Activated naive CD4-positive, alpha-beta T cell treated with Interleukin-2 at 50 U/mL for 16 hours (primary cell): Measurements from ENCODE around the gene CHMP1B.

Experiments
- DNase-seq: peaks from one replicate; pipeline ENCODE4 v3.0.0-alpha.2; 2020

The CHMP1B gene, protein sequence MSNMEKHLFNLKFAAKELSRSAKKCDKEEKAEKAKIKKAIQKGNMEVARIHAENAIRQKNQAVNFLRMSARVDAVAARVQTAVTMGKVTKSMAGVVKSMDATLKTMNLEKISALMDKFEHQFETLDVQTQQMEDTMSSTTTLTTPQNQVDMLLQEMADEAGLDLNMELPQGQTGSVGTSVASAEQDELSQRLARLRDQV

DNA sequence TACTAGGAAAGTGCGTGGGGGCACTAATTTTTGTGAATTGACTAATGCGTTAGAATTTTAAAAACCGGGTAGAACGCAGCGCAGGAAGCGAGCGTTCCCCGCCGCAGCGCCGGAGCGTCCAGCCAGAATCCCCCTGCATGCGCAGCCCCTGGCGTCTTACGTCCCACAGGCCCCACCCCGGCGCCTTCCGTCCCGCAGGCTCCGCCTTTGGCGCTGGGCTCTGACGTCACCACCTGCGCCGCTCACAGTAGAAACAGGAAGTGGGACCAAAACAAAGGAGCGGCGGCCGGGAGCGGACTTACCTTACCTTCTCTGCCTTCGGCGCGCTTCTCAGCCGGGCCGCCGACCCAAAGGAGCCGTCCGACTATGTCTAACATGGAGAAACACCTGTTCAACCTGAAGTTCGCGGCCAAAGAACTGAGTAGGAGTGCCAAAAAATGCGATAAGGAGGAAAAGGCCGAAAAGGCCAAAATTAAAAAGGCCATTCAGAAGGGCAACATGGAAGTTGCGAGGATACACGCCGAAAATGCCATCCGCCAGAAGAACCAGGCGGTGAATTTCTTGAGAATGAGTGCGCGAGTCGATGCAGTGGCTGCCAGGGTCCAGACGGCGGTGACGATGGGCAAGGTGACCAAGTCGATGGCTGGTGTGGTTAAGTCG is at the start of gene CHMP1B:
TSS of gene CHMP1B (plus strand) at position 268 of the 660 bp plus-strand sequence. CDS start at position 367, 99 bp downstream.
- peak; percentile 98 for DNase-seq

DNA sequence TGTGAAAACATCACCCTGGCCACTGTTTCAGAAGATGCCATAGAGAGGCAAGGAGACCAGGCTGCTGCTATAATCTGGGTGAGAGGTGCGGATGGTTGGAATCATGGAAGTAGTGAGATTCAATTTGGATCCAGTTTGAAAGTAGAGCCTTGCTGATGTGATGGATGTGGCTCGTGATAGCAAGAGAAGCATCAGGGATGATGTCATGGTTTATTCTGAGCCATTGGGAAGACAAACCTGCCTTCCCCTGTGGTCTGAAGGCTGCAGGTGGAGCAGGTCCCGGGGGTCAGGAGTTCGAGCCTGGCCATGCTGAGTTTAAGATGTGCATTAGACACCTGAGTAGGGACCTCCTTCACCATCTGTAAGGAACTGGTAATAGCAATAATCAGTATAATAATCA is 49.6 kb upstream of the CHMP1B start:
- DNase-seq = no peak

DNA sequence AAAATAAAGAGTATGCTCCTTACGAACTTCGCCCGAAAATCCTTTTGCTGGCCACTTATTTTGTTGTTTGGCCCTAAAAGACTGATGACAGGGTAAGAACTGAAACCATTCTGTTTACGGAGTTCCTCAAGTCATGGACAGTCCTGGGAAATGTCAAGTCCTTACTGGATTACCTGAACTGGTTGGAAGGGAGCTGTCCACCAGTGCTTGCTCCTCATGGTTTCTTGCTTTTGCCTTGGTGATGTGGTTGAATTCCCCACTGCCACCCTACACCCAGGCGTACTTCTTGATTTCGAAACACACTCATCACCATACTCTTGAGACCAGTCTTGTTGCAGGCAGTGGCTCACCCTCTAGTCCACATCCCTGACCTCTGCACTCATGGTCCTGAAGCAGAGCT is 49.1 kb upstream of the CHMP1B start:
- DNase-seq = no peak

DNA sequence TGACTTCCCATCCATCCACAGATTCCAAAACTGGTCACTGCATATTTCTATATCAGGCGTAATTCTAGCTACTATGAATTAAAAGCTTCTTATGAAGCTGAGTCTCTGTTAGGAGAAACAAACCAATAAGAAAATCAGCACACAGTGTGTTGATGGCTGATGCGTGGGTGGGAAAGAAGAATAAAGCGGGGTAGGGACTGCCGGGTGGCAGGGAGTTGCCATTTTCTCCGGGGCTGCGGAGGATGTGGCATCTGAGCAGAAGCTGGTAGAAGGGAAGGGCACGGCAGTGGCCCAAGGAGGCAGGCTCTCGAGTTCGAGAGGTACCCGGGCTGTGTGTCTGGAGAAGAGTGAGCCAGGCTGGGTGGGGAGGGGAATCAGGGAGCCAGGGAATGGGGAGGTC is 48.6 kb upstream of the CHMP1B start:
- DNase-seq = no peak

DNA sequence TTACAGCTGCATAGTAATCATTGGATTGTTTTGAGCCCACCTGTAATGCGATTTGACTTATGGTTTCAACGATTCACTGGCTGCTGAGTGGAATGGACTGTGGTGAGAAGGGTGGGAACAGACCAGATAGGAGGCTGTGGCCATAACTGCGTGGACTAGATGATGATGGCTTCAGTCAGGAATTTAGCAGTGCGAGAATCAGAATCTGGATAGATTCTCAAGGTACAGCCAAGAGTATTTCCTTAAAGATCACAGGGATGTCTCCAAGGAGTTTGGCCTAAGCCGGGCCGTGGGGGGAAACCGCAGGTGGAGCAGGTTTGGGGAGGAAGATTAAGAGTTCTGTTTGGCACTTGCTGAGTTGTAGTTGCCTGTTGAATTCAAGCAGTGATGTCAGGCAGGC is 44.0 kb upstream of the CHMP1B start:
- no peak for DNase-seq

DNA sequence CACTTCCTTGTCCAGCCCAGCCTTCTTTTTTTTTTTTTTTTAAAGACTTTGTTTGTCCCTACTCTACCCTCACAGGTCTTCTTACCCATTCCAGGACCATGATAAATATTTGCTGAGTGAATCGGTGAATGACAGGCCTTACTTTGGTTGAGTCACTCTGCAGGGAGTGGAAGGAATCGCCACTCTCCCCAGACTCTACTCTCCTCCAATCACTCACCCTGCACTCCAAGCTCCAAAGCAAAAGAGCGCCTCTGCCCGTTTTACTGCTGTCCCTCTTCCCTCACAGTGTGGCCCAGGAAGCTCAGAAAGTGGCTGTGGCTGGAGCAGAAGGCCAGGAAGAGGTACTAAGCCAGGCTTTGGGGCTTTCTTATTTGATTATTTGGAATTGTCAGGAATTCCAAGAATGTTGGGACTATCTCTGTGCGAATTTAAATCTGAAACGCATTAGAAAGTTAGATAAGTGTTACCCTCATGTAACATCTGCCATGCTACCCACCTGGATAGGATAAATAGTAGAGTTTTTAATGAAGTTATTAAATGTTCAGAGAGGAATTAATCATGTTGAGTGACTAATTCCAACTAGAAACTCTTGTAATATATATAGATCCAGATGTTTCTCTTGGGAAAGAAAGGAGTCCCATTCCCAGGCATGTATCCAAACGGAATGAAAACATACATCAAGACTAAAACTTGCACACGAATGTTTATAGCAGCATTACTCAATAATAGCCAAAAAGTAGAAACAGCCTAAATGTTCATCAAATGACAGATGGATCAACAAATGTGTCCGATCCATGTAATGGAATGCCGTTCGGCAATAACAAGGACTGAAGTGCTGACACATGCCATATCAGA is 43.0 kb upstream of the CHMP1B start:
- no peak for DNase-seq

DNA sequence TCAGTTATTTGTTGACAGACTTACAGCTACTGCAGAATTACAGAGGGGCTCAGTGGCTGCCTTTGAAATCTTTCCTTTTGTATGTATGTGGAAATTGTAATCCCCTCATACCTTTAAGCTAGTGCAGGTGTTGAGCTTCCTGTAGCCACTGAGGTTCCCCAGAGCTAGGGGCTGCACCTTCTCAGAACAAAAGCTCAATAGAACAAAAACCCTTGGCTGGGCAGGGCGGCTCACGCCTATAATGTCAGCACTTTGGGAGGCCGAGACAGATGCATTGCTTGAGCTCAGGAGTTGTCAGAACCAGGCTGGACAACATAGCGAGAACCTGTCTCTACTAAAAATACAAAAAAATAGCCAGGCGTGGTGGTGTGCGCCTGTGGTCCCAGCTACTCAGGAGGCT is 41.3 kb upstream of the CHMP1B start:
- no peak for DNase-seq

DNA sequence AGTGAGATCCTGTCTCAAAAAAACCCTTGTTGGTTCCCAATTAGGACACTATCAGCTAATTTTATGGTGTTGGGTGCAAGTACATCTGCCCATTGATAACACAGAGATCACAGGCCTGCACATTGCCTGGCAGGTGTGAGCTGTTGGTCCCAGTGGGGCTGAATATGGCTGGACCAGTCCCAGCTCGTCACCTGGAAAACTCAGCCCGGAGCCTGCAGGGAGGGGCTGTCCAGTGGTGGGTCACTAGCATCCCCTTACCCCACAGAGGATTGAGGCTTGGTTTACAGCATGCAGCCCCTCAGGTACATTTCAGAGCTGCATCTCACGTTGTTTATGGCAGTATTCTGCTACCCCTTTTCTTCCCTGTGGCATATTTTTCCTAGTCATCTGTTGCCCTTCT is 40.8 kb upstream of the CHMP1B start:
- no peak for DNase-seq

DNA sequence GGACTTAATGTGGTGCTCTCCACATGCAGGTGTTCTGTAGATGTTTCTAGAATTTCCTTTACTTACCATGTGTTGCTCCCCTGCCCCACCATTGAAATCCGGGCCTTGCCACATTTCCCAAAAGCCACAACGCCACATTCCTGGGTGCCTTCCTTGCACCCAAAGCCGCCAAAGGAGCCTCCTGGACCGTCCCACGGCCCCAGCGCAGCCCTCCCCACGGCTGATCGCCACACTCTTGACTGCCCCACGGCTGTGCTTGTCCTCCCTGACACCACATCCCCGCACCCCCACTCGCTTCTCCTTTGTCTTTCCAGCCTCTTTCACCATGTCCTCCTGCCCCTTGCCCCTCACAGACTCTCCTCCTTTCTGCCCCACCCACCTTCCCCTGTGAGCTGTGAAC is 40.2 kb upstream of the CHMP1B start:
- no peak for DNase-seq

DNA sequence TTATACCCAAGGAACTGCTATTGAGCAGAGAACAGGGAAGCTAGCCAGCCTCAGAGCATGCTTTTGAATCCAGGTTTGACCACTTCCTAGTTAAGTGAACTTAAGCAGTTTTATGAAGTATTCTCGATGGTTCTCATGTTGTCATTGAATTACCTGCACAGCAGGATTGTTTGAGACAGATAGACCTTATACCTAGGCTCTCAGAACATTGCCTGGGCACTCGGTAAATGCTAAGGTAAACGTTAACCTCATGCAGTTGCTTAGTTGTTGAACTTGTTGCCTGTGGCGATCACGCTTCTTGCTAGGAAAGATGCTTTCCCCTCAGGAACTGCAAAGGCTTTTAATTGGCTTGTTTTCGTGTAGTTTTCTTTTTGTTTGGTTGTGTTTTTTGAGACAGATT is 34.0 kb upstream of the CHMP1B start:
- no peak for DNase-seq

DNA sequence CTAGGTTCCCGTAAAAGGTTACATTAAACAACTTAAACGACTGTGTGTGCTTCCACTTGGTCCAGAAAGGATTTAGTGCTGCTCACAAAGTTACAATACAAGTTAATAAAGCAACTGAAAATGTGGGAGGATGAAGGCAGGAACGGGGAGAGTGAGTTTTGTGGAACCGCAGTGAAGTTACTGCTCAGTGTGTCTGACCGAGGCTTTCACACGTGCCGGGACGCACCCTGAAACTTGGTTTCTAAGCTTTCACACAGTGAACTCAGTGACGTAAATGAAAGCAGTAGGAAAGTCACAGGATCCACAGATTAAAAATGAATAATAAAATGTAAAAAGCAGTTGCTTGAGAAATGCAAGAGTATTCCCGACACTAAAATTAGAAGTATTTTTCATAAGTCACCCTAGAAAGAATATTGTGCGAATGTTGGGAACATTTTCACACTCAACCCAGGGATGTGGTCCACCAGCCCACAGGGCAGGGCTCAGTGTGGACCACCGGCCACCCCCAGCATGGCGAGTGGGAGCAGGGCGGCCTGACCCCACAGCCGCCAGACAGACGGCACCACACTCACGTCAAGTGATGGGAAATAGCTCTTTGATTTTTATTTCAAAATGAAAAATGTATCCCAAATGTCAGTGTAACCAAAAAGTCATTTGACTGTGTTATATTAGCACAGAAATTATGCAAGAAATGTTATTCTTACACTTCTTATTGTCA is 32.6 kb upstream of the CHMP1B start:
- no peak for DNase-seq

DNA sequence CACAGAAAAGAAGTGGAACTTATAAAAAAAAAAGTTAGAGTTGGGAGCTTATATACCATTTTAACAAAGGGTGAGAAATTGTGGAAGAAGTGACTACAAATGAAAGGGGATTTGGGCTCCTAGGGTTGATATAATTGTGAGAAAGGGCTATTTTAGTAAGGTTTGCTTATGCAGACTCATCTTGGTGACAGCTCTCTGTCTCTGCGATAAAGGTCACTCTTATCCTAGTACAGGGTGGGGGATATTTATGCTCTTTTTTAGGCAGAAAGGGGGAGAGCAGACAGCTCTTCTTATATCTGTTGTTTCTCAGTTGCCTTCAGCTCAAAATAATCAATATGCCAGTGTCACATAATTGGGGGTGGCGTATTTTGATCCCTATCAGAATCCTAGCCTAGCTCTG is 31.3 kb upstream of the CHMP1B start:
- DNase-seq = no peak

DNA sequence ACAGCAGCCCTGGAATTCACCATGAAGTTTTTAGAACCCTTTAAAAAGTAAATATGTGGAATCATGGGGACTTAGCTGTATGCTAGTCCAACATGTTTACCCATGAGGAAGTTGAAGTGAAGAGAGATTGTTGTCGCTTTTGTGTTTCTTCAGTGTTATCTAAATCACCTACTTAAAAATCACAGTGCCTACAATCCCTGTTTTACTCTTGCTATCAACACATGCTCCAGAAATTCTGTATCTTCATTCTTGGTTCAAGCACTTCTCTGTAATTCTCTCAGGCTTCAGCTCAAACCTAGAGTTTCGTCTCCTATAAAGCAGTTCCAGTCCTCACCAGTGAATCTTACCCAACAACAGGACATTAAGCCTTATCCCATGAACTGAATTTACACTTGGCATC is 30.5 kb upstream of the CHMP1B start:
- no peak for DNase-seq

DNA sequence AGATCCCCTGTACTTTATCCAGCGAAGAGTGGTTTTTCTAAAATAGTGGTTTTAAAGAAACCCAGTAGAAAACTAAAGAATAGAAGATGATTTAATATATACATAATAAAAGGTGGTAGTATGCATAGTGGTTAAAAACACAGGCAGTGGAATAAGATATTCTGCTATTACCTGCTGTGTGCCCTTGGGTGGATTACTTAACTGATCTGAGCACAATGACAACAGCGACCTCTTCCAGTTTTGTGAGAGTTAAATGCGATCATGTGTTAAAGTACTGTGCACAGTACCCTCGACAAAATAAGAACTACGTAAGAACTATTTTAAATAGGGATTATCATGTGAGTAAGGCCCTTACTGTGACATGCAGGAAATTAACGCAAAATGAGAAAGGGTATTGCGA is 30.0 kb upstream of the CHMP1B start:
- no peak for DNase-seq

DNA sequence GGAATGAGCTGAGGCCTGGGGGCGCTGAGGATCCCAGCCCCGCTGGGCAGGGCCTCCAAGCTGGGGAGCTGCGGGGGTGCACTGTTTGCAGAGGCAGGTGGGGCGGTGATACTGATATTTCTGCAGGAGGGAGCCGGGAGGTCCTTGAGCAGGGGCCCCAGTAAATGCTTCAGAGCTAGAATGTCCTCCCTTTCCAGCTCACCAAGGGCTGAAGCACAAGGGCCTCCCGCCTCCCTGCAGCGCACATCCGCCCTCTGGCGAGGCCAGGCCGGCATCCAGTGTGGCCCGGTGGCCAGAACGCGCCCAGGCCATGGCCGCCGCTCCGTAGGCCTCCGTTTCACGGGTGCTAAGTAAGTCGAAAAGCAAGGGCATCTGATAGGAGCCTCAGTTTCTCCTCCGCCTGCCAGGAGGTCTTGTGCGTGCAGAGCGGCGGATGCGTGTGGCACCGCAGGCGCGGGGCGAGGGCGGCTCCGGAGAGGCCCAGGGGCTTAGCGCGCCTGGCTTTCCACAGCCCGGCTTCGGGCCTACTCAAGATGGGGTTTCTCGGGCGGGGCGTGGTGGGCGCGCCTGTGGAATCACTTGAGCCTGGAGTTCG is 29.5 kb upstream of the CHMP1B start:
- DNase-seq = no peak

DNA sequence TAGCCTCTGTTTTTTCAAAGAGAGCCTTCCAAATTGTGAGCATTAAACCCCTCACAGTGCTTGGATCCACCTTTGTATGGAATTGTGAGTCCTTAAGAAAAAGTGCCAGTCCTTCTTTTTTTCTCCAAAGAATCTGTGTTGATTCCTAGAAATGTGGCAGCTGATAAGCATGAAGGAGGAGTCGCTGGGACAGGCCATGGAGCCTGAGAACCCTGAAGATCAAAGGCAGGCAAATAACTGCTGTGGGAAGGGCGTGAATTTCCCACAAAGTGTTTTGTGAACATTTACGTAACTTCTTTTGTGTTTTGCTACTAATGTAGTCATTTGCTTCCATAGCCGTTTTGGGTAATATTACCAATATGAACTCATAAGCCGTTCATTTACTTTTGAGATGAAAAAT is 27.7 kb upstream of the CHMP1B start:
- no peak for DNase-seq

DNA sequence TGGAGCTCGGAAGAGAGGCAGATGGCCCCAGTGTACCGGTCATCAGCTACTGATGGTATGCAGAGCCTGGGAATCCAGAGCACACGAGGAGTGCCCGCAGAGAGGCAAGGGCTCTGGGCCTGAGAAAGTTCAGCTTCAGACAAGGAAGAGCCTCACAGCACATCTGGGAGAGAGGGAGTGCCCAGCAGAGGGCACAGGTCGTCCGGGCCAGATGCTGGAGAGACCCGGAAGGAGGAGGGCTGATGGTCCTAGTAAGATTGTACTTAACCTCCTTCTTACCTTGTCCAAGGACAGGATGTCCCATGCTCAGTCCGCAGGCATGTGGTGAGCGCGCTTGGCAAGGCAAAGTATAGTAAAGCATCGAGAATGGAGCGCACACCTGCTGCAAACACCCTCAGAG is 24.4 kb upstream of the CHMP1B start:
- no peak for DNase-seq

DNA sequence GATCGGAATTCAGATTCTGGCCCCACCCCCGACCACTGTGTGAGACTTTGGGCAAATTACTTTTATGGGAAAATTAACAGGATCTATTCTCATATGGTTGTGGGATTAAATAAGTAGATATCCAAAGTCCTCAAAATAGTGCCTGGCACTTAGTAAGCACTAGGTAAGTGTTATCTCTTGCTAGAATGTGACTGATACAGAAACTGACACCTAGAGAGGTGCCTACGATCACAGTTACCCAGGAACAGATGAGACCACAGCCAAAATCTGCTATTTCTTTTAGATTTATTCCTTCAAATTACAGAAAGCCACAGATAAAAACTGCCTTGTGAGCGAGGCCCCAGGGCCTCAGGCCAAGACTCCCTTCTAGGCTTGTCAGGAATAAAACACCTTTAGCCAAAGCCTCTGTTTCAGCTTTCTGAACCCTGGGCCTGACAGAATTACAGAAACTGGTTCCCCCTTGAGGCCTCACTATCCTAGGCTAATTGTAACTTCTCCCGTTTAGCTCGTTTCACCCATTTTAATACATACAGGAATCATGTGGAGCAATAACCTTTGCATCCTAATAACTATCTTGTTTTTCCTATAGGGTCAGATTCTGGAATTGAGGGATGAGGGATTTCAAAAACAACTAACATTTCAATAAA is 22.3 kb upstream of the CHMP1B start:
- DNase-seq = no peak

DNA sequence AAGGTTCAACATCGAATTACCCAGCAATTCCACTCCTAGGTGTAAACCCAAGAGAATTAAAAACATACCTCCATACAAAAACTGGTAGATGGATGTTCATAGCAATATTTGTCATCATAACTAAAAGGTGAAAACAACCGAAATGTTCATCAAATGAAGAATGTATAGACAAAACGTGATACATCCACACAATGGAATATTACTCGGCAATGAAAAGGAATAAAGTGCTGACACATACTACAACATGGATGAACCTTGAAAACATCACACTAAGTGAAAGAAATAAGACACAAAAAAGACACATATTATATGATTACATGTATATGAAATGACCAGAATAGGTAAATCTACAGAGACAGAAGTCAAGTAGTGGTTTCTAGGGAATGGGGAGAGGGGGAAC is 20.6 kb upstream of the CHMP1B start:
- DNase-seq = no peak

DNA sequence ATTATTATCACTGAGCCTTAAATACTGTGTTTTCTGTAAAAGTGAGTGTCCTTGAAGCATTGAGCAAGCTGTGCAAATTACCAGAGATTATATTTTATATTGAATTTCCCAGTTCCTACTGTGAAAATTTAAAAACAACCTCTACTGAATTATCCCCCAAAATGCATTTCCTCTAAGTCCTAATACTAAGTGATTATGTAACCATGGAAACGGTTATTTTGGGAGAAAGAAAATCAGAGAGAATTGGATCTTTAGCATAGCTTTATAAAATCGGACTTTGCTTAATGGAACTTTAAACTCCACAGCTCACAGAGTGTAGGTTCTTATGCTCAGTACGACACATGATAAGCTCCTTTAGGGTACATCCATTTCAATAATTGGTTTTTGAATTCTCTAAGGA is 19.3 kb upstream of the CHMP1B start:
- DNase-seq = no peak

DNA sequence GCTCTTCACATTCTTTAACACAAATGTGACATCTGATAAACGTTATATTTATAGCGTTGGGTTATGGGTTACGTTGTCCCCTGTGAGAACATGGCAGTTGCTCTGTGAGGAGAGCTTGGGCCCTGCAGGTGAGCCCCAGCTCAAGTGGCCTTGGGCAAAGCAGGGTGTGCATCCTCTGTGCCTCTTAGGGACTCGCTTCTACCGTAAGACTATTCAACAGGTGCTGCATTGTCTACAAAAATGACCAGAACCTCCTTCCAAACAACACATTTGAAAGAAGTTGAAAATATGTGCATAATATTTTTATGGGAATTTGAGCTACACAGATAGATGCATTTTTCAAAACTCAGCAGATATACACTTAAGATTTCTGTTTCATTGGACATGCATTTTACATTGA is 16.4 kb upstream of the CHMP1B start:
- no peak for DNase-seq

DNA sequence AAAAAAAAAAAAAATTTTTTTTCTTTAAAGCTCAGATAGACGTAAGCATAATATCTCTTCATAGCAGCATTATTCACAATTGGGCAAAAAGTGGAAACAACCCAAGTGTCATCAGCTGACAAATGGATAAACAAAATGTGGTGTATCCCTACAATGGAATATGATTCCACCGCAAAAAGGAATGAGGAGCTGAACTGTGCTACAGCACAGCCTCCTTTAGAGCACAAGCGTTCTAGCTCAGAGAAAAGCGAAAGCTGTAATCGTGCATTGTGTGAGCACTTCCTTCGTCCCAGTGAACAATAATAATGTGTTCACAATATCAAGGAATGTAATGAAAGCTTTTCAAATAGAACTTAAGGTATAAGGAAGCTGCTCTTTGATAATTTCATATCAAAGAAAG is 11.7 kb upstream of the CHMP1B start:
- DNase-seq = no peak

DNA sequence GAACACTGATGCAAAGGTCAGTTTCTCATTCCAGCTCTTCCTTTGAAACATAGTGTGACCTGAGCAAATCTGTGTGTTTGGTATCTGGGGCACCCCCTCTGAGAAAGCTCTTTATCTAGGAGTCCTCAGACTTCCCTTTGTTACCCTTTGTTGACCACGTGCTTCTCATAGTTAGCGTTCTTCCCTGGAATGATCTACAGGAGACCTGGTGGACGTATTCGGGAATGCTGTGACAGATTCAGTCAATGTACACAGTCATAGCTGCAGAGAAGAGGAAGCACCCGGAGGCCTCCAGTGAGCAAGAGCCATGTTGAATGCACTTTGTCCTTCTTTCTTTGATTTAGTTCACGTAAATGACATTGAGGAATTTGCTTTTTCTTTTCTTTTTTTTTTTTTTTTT is 10.7 kb upstream of the CHMP1B start:
- no peak for DNase-seq
